B cell (primary cell): Measurements from ENCODE around the gene SERPINA9.

Source experiments
- EZH2 ChIP-seq: IDR thresholded peaks from 2 replicates; pipeline ENCODE4 v1.6.1; 2012; ENCODE audit warnings: borderline replicate concordance, low read depth, mild to moderate bottlenecking, moderate library complexity, low read length; ENCODE audit not compliant: insufficient read depth, poor library complexity, severe bottlenecking
- TF ChIP-seq, protein P1 (sequence below): fragments of 200-600 bp; IDR thresholded peaks from one replicate; pipeline ENCODE4 v1.8.0; 2022; ENCODE audit warnings: antibody characterized with exemption, mild to moderate bottlenecking

DNA sequence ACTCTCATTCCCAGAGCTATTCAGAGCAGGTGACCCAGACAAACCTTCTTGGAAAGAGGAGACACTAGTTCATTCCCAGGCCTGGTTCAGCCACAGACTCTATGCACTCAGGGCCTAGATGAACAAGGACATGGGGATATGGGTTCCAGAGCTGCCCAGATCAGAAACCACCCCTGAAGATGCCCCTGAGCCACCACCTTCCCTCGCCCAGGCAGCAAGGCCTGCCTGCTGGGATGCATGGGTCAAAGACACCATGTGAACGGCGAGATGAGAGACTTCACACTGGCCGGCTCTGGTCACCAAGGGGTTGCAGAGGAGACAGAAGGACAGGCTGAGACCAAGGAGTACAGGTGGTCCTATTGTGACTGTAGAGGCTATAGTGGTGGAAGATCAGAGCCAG, 29.2 kb upstream of the SERPINA9 start:
- TF ChIP-seq, protein P1, sequence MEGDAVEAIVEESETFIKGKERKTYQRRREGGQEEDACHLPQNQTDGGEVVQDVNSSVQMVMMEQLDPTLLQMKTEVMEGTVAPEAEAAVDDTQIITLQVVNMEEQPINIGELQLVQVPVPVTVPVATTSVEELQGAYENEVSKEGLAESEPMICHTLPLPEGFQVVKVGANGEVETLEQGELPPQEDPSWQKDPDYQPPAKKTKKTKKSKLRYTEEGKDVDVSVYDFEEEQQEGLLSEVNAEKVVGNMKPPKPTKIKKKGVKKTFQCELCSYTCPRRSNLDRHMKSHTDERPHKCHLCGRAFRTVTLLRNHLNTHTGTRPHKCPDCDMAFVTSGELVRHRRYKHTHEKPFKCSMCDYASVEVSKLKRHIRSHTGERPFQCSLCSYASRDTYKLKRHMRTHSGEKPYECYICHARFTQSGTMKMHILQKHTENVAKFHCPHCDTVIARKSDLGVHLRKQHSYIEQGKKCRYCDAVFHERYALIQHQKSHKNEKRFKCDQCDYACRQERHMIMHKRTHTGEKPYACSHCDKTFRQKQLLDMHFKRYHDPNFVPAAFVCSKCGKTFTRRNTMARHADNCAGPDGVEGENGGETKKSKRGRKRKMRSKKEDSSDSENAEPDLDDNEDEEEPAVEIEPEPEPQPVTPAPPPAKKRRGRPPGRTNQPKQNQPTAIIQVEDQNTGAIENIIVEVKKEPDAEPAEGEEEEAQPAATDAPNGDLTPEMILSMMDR, result no peak
- TF ChIP-seq EZH2, result no peak
